GM23338 (cell line): Measurements from ENCODE around the gene SLC9A9. TPM values are rescaled to one million over a fixed set of nuclear protein-coding genes. Genes with fewer than 3 reads are reported as not detected.

Experiments used
- ATAC-seq: fragments of 200-7000 bp; cut with Tn5 transposase; 3 replicates; pipeline ENCODE4 v1.9.1; 2020
- DNase-seq: peaks from one replicate; pipeline ENCODE4 v3.0.0-alpha.2; 2015; ENCODE audit warnings: low spot score
- H2AFZ ChIP-seq: fragments of 200-600 bp; sonication (generic); 2 replicates; pipeline ENCODE4 v1.8.0; 2016; ENCODE audit warnings: antibody characterized with exemption, mild to moderate bottlenecking, moderate library complexity
- H3F3A ChIP-seq: fragments of 200-600 bp; sonication (generic); replicated peaks from 2 replicates; pipeline ENCODE4 v1.8.0; 2017; ENCODE audit warnings: antibody characterized with exemption, mixed run types, low read depth
- H3K27ac ChIP-seq: fragments of 200-600 bp; sonication (generic); 2 replicates; pipeline ENCODE4 v1.6.1; 2016; ENCODE audit warnings: low read depth
- H3K27me3 ChIP-seq: fragments of 200-600 bp; sonication (generic); 2 replicates; pipeline ENCODE4 v1.8.0; 2016; ENCODE audit warnings: mild to moderate bottlenecking, mixed run types, moderate library complexity; ENCODE audit not compliant: insufficient read depth
- H3K36me3 ChIP-seq: fragments of 200-600 bp; sonication (generic); 2 replicates; pipeline ENCODE4 v1.8.0; 2016; ENCODE audit warnings: mild to moderate bottlenecking; ENCODE audit not compliant: insufficient read depth
- H3K4me1 ChIP-seq: fragments of 200-600 bp; sonication (generic); 2 replicates; pipeline ENCODE4 v1.8.0; 2016; ENCODE audit warnings: mild to moderate bottlenecking, moderate library complexity; ENCODE audit not compliant: insufficient read depth
- H3K4me2 ChIP-seq: fragments of 200-600 bp; sonication (generic); 2 replicates; pipeline ENCODE4 v1.7.1; 2017; ENCODE audit warnings: mixed run types
- H3K4me3 ChIP-seq: fragments of 200-600 bp; sonication (generic); 2 replicates; pipeline ENCODE4 v1.6.1; 2016; ENCODE audit warnings: mixed run types
- H3K79me2 ChIP-seq: fragments of 200-600 bp; sonication (generic); replicated peaks from 2 replicates; pipeline ENCODE4 v1.8.0; 2017; ENCODE audit warnings: mild to moderate bottlenecking; ENCODE audit not compliant: insufficient read depth
- H3K9me2 ChIP-seq: fragments of 200-600 bp; sonication (generic); 2 replicates; pipeline ENCODE4 v1.8.0; 2017; ENCODE audit not compliant: insufficient read depth
- H4K20me1 ChIP-seq: fragments of 200-600 bp; sonication (generic); replicated peaks from 2 replicates; pipeline ENCODE4 v1.8.0; 2017; ENCODE audit warnings: mild to moderate bottlenecking; ENCODE audit not compliant: insufficient read depth
- H3K27ac Mint-ChIP-seq: 2 replicates; pipeline ENCODE4 v1.8.0; 2020; ENCODE audit warnings: inconsistent platforms, mild to moderate bottlenecking, moderate library complexity, mixed read lengths
- H3K27me3 Mint-ChIP-seq: 3 replicates; pipeline ENCODE4 v1.8.0; 2022; ENCODE audit warnings: low read depth, mild to moderate bottlenecking, moderate library complexity, mixed read lengths, inconsistent platforms; ENCODE audit not compliant: insufficient read depth, poor library complexity
- H3K36me3 Mint-ChIP-seq: 3 replicates; pipeline ENCODE4 v1.8.0; 2021; ENCODE audit warnings: low read depth, mild to moderate bottlenecking, inconsistent platforms, moderate library complexity, mixed read lengths
- H3K4me1 Mint-ChIP-seq: 3 replicates; pipeline ENCODE4 v1.8.0; 2020; ENCODE audit warnings: mild to moderate bottlenecking, inconsistent platforms, mixed read lengths
- H3K4me3 Mint-ChIP-seq: 3 replicates; pipeline ENCODE4 v1.8.0; 2021; ENCODE audit warnings: moderate library complexity, mild to moderate bottlenecking, inconsistent platforms, mixed read lengths
- H3K9me3 Mint-ChIP-seq: 3 replicates; pipeline ENCODE4 v1.8.0; 2020; ENCODE audit warnings: moderate library complexity, mild to moderate bottlenecking, inconsistent platforms, mixed read lengths
- EZH2 ChIP-seq: fragments of 200-600 bp; sonication (generic); IDR thresholded peaks from one replicate; pipeline ENCODE4 v1.8.0; 2017; ENCODE audit warnings: antibody characterized with exemption, mild to moderate bottlenecking, low read depth; ENCODE audit not compliant: unreplicated experiment
- EZH2phosphoT487 ChIP-seq: fragments of 200-600 bp; sonication (generic); IDR thresholded peaks from one replicate; pipeline ENCODE4 v1.8.1; 2018; ENCODE audit warnings: antibody characterized with exemption; ENCODE audit not compliant: unreplicated experiment
- NANOG ChIP-seq: IDR thresholded peaks from 2 replicates; pipeline ENCODE4 v1.6.1; 2016; ENCODE audit warnings: antibody characterized with exemption, borderline replicate concordance
- POLR2AphosphoS5 ChIP-seq: IDR thresholded peaks from 2 replicates; pipeline ENCODE4 v1.6.1; 2016; ENCODE audit warnings: antibody characterized with exemption, low read depth
- polyA plus RNA-seq: library from polyadenylated mRNA; unstranded; fragments of >200 nt; fragmentation: Nextera tagmentation; extraction: Ambion mirVana; gene quantifications from 2 replicates; pipeline ENCODE4 v1.2.1, GENCODE V29; 2016
- total RNA-seq: library from RNA; depleted of rRNA; stranded (reverse); fragments of >200 nt; shearing (Covaris generic); gene quantifications from 2 replicates; pipeline ENCODE4 v1.2.3, GENCODE V29; 2014
- TF ChIP-seq, protein P1 (sequence below), 2 experiments: fragments of 200-600 bp in 1 of 2; sonication (generic) in 1 of 2; conservative IDR thresholded peaks; 2 replicates each; pipeline versions ENCODE4 v1.5.1 to v1.6.1; 2016 to 2017; ENCODE audit warnings: antibody characterized with exemption in 2 of 2, low read depth in 2 of 2, mild to moderate bottlenecking in 2 of 2, moderate library complexity in 1 of 2
- TF ChIP-seq, protein P2 (sequence below): fragments of 250-450 bp; sonication (Bioruptor Pico); IDR thresholded peaks from 2 replicates; pipeline ENCODE4 v1.5.0; 2020; ENCODE audit warnings: mild to moderate bottlenecking, moderate library complexity

Gene SLC9A9
- total and polyA plus RNA-seq, 2 experiments from 2014 or later, result 1.3 to 1.6 TPM

DNA sequence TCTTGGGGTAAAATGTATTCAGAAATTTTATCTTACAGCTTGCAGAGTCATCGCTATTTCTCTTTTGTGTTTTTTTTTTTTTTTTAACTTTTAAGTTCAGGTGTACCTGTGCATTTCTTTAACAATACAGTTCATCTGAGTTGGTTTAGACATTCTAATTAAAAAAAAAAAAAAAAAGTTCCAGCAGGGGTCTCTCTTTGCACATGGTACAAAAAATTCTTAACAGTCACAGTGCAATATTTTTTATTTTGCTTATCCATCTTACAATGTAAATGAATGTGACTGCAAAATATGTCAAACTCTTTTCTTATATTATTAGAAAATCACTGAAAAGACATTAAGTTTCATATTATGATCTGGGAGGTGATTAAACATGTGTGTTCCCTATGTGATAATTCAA is 47.5 kb upstream of the SLC9A9 start:
- no peaks in the 10 kb centered on the region for H3K36me3 Mint-ChIP-seq
- H3K27ac ChIP-seq, result no peak overlapping the region
- no peaks in the 10 kb centered on the region for H3K9me3 Mint-ChIP-seq
- DNase-seq (no peak), ATAC-seq (no peak)
- no peak overlapping the region for H2AFZ ChIP-seq
- TF ChIP-seq EZH2 (no peak), EZH2phosphoT487 (no peak), POLR2AphosphoS5 (no peak)
- TF ChIP-seq, protein P1, sequence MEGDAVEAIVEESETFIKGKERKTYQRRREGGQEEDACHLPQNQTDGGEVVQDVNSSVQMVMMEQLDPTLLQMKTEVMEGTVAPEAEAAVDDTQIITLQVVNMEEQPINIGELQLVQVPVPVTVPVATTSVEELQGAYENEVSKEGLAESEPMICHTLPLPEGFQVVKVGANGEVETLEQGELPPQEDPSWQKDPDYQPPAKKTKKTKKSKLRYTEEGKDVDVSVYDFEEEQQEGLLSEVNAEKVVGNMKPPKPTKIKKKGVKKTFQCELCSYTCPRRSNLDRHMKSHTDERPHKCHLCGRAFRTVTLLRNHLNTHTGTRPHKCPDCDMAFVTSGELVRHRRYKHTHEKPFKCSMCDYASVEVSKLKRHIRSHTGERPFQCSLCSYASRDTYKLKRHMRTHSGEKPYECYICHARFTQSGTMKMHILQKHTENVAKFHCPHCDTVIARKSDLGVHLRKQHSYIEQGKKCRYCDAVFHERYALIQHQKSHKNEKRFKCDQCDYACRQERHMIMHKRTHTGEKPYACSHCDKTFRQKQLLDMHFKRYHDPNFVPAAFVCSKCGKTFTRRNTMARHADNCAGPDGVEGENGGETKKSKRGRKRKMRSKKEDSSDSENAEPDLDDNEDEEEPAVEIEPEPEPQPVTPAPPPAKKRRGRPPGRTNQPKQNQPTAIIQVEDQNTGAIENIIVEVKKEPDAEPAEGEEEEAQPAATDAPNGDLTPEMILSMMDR (conservative IDR thresholded peaks at IDR 0.05; ENCODE audit: low read depth in 2 of 2), result peak in 1 of 2 experiments; percentile 47; a peak in 3 of 4 replicates
- no peaks in the 10 kb centered on the region for H3K36me3 ChIP-seq
- H3K4me1 Mint-ChIP-seq, result peaks cover 5% of the 10 kb centered on the region; the same call in 2 of the 3 replicates
- H3K4me2 ChIP-seq, result no peak overlapping the region
- no peaks in the 10 kb centered on the region for H4K20me1 ChIP-seq
- H3F3A ChIP-seq, result no peaks in the 10 kb centered on the region
- no peak overlapping the region for H3K4me3 Mint-ChIP-seq
- no peaks in the 10 kb centered on the region for H3K79me2 ChIP-seq
- no peak overlapping the region for H3K27ac Mint-ChIP-seq
- no peaks in the 10 kb centered on the region for H3K27me3 ChIP-seq
- peaks cover 2% of the 10 kb centered on the region for H3K27me3 Mint-ChIP-seq
- no peak overlapping the region for H3K4me3 ChIP-seq
- no peaks in the 10 kb centered on the region for H3K4me1 ChIP-seq
- no peaks in the 10 kb centered on the region for H3K9me2 ChIP-seq

DNA sequence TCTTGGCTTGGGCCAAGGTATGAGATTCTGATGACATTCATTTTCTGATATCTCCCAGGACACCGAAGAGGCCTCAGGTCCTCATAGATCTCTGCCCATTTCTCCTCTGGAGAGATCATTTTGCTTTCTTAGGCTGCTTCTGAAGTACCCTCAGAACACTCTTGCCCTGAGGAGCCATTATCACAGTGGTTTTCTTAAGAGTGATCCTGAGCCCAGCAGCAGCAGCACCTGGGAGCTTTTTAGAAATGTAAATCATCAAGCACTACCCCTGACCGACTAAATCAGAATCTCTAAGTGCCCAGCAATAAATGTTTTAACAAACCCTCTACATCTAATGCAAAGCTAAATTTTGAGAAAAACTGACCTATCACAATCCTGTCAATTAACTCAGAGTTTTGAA is 40.6 kb upstream of the SLC9A9 start:
- Histone ChIP-seq H3K4me2 (peak overlapping the region; percentile 60), H3K27me3 (no peaks in the 10 kb centered on the region), H3K9me2 (no peaks in the 10 kb centered on the region), H3K27ac (no peak overlapping the region), H3K79me2 (no peaks in the 10 kb centered on the region), H3F3A (no peaks in the 10 kb centered on the region), H3K36me3 (no peaks in the 10 kb centered on the region), H3K4me3 (peak overlapping the region; percentile 19; the same call in 1 of the 2 replicates), H4K20me1 (no peaks in the 10 kb centered on the region), H3K4me1 (peaks cover 21% of the 10 kb centered on the region), H2AFZ (peak overlapping the region; percentile 49; the same call in 1 of the 2 replicates)
- Mint-ChIP-seq H3K4me1 (peaks cover 26% of the 10 kb centered on the region), H3K4me3 (peak overlapping the region; percentile 22; the same call in 2 of the 3 replicates), H3K27ac (peak overlapping the region; percentile 53), H3K36me3 (peaks cover 3% of the 10 kb centered on the region; the same call in 1 of the 3 replicates), H3K27me3 (peaks cover 7% of the 10 kb centered on the region), H3K9me3 (0 out of 3 replicates have a peak, but pooled peaks cover 3% of the 10 kb centered on the region)
- peak; percentile 32 for DNase-seq
- TF ChIP-seq, protein P2, sequence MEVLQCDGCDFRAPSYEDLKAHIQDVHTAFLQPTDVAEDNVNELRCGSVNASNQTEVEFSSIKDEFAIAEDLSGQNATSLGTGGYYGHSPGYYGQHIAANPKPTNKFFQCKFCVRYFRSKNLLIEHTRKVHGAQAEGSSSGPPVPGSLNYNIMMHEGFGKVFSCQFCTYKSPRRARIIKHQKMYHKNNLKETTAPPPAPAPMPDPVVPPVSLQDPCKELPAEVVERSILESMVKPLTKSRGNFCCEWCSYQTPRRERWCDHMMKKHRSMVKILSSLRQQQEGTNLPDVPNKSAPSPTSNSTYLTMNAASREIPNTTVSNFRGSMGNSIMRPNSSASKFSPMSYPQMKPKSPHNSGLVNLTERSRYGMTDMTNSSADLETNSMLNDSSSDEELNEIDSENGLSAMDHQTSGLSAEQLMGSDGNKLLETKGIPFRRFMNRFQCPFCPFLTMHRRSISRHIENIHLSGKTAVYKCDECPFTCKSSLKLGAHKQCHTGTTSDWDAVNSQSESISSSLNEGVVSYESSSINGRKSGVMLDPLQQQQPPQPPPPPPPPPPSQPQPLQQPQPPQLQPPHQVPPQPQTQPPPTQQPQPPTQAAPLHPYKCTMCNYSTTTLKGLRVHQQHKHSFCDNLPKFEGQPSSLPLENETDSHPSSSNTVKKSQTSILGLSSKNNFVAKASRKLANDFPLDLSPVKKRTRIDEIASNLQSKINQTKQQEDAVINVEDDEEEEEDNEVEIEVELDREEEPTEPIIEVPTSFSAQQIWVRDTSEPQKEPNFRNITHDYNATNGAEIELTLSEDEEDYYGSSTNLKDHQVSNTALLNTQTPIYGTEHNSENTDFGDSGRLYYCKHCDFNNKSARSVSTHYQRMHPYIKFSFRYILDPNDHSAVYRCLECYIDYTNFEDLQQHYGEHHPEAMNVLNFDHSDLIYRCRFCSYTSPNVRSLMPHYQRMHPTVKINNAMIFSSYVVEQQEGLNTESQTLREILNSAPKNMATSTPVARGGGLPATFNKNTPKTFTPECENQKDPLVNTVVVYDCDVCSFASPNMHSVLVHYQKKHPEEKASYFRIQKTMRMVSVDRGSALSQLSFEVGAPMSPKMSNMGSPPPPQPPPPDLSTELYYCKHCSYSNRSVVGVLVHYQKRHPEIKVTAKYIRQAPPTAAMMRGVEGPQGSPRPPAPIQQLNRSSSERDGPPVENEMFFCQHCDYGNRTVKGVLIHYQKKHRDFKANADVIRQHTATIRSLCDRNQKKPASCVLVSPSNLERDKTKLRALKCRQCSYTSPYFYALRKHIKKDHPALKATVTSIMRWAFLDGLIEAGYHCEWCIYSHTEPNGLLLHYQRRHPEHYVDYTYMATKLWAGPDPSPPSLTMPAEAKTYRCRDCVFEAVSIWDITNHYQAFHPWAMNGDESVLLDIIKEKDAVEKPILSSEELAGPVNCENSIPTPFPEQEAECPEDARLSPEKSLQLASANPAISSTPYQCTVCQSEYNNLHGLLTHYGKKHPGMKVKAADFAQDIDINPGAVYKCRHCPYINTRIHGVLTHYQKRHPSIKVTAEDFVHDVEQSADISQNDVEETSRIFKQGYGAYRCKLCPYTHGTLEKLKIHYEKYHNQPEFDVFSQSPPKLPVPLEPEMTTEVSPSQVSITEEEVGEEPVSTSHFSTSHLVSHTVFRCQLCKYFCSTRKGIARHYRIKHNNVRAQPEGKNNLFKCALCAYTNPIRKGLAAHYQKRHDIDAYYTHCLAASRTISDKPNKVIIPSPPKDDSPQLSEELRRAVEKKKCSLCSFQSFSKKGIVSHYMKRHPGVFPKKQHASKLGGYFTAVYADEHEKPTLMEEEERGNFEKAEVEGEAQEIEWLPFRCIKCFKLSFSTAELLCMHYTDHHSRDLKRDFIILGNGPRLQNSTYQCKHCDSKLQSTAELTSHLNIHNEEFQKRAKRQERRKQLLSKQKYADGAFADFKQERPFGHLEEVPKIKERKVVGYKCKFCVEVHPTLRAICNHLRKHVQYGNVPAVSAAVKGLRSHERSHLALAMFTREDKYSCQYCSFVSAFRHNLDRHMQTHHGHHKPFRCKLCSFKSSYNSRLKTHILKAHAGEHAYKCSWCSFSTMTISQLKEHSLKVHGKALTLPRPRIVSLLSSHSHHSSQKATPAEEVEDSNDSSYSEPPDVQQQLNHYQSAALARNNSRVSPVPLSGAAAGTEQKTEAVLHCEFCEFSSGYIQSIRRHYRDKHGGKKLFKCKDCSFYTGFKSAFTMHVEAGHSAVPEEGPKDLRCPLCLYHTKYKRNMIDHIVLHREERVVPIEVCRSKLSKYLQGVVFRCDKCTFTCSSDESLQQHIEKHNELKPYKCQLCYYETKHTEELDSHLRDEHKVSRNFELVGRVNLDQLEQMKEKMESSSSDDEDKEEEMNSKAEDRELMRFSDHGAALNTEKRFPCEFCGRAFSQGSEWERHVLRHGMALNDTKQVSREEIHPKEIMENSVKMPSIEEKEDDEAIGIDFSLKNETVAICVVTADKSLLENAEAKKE, result 0 out of 2 replicates have a peak, but pooled peaks have one; percentile 68
- TF ChIP-seq NANOG (0 out of 2 replicates have a peak, but pooled peaks have one; percentile 15), EZH2phosphoT487 (no peak)
- ATAC-seq, result peak; percentile 93
